Skeletal muscle cell (primary cell): Measurements from ENCODE around the gene CHRNB4.

Experiments
- DNase-seq: peaks from one replicate; pipeline ENCODE4 v3.0.0-alpha.2; 2010; ENCODE audit warnings: low read depth
- H3K4me3 ChIP-seq: 2 replicates; pipeline ENCODE4 v1.5.1; 2011; ENCODE audit warnings: low read depth, mild to moderate bottlenecking, control low read depth, low read length, moderate library complexity

CHRNB4 gene

DNA sequence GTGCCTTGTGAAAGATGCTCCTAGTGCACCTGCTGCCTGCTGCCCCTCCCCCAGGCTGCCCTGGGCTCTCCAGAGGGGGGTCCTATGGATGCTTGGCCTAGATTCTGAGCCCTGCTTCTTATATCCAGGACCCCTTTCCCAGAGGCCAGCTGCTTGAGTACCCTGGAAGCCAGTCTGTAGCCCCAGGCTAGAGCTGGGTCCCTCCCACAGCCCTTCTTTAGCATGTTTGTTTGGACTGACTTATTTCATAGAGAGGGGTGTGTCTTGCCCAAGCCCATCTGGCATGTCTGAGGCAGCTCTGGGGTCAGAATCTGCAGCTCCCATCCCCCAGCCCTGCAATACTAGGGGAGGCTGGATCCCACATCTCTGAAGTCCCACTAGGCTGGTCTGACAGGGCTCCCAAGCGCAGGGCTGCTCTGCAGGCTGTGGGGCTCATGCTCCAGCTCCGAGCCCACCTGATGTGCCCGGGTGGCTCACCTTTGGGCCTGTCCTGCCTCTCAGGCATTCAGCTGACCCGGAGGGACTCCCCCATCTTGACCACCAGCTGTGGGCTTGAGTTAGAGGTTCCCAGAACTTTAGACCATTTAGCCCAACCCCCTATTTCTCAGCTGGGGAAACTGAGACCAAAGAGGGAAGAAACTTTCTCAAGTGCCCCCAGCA is 3.1 kb downstream of the CHRNB4 start:
- no peak for DNase-seq
- no peak overlapping the region for H3K4me3 ChIP-seq

DNA sequence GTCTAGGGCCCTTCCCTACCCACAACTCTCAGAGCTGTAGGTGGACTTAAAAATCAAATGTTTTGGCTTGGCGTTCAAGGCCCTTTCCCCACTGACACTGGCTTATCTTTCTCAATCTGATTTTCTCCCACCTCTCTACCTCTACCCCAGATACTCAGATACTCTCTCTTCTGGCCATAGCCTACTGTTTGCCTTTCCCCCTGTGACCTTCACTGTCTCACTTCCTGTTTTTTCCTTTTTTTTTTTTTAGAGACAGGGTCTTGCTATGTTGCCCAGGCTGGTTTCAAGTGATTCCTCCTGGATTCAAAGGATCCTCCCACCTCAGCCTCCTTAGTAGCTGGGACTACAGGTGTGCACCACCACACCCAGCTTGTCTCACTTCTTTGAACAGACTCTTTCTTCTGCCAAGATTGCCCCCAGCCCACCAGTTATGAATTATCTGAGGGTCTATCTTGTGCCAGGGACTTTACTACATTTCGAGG is 4.6 kb downstream of the CHRNB4 start:
- DNase-seq = no peak
- no peak overlapping the region for H3K4me3 ChIP-seq

DNA sequence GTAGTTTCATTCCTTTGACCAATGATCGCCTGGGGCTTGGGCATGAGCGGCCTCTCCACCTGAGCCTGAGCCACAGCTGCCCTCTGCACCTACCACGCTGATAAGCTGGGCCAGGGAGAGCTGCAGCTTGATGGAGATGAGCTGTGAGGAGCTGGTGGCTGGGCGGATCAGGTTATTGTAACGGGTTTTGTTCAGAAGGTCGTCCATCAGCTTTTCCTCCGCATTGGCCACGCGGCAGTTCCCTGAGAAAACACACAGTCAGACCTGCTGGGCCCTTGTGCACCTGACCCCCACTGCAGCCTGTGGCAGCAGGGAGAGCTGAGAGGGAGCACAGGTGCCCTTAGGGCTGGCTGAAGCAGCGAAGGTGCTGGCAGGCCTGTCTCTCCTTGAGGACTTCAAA is 5.7 kb downstream of the CHRNB4 start:
- no peak overlapping the region for H3K4me3 ChIP-seq
- DNase-seq = no peak

DNA sequence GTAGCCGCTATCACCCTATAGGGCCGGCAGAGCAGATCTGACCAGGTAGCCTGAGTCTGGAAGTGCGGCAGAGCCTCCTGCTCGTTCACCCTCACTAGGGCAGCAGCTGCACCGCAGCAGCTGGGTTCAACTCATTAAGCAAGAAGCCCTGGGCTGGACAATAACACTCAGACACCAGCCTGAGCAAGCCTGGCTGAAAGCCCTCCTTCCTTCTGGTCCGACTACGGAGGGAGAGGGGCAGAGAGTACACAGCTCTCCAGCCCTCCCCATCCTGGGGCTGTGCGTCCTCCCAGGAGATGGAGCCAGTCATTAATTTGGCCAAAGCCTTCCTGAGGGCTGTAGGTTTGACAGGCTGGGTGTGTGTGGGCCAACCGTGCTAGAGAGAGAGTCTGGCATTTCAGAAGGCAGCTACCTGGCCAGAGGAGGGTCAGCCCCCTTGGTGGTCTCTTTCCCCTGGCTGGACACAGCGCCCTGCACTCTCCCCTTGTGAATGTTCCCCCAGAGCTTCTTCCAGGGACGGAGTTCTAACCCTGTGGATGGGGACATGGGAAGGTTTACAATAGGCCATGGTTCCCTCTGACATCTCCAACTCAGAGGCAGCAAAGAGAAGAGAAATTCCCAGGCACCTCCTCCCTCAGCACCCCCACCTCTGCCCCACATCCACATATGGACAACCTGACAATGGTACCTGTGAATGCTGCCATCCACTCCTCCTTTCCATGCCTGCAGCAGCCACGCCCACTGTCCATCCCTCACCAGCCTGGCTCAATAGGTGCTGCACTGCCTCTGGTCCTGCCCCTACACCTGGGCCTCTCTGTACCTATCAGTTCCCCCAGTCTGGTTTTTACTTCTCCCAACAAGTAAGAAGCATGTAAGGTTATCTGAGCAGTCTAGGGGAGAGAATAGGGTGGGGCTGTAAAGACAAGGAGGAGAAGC is 6.5 kb downstream of the CHRNB4 start:
- DNase-seq = no peak
- H3K4me3 ChIP-seq = no peak overlapping the region

DNA sequence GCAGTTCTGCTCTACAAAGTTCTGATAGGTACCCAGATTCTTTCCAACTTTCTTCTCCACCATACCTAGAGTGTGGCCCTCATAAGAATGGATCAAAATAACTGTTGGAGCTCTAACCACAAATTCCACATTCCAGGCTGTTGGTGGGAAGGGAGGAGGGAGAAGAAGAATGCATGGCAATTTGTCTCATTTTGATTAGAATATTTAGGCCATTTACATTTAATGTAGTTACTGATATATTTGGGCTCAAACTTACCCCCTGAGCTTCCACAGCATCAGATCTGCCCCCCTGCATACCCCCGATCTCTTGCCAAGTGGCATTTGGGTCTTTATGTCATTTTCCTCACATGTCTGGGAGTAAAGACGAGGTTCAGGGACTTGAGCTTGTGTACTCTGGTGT is 7.7 kb downstream of the CHRNB4 start:
- no peak for DNase-seq
- H3K4me3 ChIP-seq = no peak overlapping the region

DNA sequence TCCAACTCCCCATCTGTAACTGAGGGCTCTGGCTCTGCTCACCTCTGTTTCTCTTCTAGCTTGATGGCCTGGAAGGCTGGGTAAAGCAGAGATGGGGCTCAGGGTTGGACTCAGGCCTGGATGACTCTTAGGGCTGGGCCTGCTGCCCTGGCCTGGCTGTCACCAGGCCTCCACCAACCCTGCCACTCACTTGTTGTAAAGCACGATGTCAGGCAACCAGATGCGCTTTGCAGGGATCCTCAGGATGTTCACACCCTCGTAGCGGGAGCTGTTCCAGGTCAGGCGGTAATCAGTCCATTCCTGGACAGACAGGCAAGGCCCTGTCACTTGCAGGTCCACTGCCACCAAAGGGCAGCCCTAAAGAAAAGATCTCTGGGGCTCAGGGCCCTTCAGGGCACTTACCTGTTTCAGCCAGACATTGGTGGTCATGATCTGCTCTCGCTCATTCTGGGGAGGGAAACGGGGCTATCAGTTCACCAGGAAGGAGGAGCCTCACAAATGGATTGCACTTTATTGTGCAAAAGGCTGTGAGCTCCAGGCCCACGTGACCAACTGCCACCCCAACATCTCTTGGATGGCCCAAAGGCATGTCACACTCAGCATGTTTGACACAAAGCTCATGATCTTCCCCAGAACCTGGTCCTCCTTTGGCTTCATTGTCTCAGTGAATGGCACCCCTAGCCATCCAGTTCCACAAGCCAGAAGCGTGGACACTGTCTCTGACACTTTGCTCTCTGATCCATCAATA is 9.9 kb downstream of the CHRNB4 start:
- H3K4me3 ChIP-seq = no peak overlapping the region
- DNase-seq = no peak

DNA sequence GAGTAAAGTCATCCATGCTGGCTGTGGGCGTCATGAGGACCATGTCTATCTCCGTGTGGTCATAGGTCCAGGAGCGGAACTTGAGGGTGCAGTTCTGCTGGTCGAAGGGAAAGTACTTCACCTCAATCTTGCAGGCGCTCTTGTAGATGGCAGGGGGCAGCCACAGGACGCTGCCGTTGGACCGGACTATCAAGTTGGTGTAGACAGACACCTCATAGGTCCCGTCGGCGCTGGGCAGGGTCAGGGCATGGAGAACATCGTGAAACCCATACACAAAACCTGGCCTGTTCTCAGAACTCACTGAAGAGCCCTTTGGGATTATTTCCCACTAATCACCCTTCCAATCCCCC is 11.3 kb downstream of the CHRNB4 start:
- DNase-seq = no peak
- no peak overlapping the region for H3K4me3 ChIP-seq

DNA sequence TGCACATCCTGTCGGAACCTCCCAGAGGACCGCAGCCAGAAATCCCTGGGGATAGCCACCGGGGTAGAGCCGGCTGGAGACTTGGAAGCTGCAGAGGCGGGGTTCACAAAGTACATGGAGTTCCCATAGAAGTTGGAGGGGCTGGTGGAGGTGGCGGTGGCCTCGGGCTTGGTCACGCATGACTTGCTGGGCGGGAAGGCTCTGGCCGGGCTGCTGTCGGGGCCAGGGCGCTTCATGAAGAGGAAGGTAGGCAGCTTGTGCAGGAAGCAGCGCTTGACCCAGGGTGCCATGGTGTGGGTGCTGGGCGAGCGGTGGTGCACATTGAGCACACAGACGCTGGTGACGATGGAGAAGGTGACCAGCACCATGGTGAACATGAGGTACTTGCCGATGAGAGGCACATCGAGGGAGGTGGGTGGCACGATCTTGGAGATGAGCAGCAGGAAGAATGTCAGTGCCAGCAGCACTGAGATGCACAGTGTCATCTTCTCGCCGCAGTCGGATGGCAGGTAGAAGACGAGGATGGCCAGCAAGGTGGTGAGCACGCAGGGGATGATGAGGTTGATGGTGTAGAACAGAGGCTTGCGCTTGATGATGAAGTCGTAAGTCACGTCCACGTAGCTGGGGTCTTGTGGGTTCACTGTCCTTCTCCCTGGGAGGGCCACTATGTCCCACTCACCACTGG is 11.8 kb downstream of the CHRNB4 start:
- no peak for DNase-seq
- no peak overlapping the region for H3K4me3 ChIP-seq

DNA sequence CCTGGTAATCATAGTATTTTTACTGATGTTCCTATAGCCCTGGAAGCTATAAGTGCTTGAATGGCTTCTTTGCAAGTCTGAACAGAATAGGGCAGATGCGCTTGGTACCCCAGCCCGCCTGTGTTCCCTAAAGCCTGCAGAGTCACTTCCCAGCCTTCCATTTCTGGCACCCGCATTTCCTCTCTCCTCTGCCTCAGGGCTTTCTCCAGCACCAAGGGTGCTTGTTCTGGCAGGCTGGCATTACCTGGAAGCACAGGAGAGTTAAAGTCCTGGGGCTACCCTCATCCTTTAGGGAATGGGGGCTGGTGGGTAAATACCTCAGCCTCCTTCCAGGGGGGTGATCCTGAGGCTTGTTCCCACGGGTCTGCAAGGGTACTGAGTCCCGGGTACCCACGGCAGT is 12.8 kb downstream of the CHRNB4 start:
- DNase-seq = no peak
- H3K4me3 ChIP-seq = no peak overlapping the region

DNA sequence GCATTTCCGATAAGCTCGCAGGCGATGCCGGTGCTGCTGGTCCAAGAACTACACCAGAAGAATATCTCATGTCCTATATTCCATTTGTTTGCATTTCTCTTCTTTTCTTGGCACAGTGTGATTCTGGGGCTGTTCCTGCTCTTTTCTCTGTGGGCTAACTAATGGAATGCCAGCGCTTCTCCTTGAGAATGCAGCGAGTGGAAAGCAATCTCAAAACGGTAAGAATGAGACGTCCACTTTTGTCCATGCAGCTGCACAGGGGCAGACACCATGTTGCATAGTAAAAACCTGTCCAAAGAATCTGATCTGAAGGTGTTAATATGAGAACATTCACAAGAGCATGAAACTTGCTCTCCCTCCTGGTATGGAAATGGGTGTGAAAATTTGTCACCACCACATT is 13.7 kb downstream of the CHRNB4 start:
- DNase-seq = no peak
- H3K4me3 ChIP-seq = no peak overlapping the region

DNA sequence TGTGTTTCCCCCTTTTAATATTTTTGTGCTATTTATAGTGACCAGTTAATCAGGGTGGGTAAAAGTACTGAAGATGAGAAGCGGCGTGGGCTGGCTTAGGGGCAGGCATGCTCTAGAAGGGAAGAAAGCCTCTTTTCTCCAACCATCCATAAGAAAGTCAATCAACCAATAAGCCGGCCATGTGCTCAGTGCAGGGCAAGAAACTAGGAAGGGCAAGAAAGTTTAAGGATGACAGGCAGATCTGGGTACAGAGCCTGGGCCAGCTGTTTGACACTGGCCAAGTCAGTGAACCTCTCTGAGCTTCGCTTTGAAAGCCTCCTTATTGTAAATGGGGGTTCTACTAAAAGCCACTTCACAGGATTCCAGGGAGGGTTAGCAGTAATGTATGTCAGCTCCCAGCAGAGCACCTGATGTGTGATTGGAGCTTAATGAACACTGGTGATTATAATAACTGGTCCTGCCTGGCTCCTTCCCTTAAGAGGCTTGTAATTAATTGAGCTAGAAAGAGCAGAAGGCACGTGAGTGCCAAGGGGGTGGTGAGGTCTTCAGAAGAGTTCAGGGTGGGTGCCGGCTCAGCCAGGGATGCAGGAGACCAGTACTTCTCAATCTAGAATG is 14.5 kb downstream of the CHRNB4 start:
- no peak overlapping the region for H3K4me3 ChIP-seq
- DNase-seq = no peak

DNA sequence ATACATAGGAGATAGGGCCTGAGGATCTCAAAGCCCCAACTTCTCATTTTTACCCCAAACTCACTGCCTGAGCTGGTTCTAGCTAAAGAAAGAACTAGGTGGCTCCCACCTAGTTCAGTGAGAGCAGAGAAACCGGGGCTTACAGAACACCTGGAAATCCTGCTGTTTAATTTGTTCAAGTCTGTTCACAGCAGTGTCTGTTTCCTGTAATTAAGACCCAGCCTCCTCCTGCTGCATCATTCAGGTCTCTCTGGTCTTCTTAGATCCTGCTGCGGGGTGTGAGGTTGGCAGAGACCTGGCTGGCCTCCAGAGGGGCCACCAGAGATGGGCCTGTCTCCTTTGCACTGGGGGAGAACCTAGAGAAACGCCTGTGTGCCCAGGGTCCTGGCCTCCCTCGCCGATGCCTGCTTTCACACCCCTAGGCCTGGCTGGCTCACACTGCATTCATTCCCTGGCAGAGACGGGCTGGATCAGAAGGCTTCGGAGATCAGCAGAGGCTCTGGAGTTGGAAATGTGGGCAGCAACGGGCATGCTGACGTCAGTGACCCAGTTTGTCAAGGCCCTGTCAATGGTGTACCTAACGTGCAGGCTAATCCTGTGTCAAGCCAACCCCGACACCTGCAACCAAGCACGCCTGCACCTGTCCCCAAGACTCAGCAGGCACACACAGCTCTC is 15.3 kb downstream of the CHRNB4 start:
- DNase-seq = no peak
- no peak overlapping the region for H3K4me3 ChIP-seq

DNA sequence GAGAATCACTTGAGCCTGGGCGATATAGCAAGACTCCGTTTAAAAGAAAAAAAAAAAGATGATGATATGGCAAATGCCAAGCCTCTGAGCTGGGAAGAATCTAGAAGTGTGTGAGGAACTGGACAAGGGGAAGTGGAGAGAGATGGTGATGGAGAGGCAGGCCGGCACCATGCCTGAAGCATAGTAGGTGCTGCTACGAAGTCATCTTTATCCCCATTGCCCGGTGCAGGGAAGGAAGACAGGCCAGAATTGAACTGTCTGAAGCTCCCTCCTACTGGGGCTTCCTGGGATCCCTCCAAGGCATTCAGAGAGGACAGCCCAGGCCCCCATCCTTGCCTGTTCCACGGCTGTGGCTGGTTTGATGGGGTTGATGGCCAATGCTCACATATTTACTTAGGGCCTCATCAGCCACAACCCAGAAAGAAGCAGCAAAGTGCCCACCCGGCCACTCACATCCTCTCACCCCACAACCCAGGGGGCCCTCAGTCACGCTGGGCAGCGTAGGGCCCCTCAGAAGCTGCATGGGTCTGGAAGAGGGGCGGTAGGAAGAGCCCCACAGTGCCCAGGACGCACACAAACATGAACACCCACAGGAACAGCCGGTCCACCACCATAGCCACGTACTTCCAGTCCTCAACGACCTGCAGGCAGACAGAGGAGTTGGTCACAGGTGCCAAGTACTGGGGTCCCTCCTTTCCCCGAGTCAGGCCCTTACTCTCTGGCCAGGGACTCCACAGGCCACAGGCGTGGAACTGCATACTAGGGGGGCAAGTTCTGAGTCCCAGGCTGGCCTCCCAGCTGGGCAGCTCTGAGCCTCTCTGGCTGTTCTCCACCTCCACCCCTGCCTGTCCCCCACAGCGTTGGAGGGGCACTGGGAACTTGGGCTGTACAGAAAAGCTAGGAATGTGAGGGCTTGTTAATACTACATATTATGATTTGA is 16.1 kb downstream of the CHRNB4 start:
- H3K4me3 ChIP-seq = no peak overlapping the region
- no peak for DNase-seq

DNA sequence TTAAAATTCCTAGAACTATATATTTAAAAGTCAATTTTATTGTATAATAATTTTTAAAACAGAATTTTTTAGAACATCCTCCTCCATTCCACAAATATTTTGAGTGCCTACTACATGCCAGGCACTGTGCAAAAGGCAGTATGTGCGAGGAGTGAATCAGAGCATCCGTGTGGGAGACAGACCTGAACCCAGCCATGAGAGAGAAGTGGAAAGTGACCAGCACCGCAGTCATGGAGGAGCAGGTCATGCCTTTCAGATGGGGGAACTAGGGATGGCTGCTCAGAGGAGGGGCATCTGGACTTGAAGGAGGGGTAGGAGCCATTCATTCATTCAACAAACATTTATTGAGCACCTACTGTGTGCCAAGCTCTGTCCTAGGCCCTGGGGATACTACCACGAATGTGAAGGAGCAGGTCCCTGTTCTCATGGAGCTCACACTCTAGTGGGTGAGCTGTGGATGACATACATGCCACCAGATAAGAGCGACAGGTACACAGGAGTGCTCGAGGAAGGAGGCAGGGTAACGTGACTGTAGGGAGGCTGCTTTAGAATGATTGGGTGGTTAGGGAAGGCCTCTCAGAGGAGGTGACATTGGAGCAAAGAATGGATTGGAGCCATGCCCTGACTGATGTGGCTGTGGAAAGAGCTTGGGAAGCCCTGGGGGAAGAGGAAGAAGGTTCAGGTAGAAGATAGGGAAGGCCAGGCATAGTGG is 17.1 kb downstream of the CHRNB4 start:
- no peak for DNase-seq
- no peak overlapping the region for H3K4me3 ChIP-seq

DNA sequence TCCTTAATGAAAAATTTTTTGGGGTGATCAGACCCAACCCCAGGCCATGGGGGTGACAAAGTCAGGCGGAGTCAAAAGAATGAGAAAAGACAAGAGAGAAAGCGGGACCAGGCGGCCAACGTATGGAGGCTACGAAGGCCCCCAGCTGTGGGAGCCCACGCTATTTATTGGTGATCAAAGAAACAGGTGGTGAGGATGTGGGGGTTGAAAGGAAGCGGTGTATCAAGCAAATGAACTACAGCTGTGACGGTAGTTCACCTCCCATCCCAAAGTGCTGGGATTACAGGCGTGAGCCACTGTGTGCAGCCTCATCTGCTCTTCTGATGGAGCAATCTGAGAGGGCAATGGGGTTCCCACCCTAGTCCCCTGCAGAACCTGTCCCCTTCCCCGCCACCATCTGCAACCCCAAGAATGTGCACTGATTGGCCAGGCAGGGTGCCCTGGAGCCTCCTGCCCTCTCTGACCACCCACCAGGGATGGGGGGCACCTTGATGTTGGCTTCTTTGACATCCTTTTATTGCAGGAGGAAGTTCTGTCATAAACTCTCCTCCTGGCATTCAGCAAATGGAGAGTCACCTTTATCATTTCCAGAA is 19.1 kb downstream of the CHRNB4 start:
- DNase-seq = no peak
- no peak overlapping the region for H3K4me3 ChIP-seq

DNA sequence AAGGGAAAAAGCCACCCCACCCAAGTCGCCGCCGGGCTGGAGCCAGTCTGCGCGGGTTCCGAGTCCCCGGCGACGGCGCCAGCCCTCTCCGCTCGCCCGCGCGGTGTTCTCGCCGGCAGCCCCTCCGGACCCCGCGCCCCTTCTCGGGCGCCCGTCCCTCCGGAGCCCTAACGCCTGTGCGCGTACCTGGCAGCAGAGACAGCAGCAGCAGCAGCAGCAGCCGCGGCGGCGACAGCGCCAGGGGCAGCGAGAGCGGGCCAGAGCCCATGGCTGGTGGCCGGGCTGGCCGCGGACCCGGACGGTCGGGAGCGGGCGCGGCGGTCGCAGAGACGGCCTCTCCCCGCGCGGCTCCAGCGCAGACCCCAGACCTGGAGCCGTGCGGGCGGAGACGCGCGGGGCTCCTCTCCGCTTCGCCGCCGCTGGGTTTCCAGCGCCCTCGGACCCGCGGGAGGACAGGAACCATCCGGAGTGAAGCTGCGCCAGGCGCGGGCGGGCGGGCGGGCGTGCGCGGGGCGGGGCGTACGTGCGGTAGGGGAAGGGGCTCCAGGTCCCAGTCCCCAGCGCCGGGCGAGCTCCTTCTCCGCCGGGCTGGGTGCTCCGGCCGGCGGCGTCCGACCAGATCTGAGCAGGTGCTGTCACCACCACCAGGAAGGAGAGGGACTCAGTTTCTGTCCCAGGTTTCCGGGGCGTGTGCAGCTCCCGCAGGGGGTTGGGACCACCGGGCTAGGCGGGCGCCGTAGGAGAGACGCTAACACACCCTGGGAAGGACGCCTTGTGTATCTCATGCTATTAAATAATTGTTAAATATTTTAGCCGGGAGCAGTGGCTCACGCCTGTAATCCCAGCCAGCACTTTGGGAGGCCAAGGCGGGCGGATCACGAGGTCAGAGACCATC is 20.2 kb downstream of the CHRNB4 start, which contains the start of gene CHRNA3:
Gene CHRNA3 (minus strand): TSS at position 470 of the 895 bp plus-strand sequence. CDS start 202 bp downstream, at position 268.
- no peak for DNase-seq

More for the DNA sequence above, 20.2 kb downstream of the CHRNB4 start, which contains the start of gene CHRNA3:
- peak within 1 kb of the TSS; percentile 23 for H3K4me3 ChIP-seq
